Uterus (tissue), 4 donors: Measurements from ENCODE around the gene TF. TPM values are rescaled to one million over a fixed set of nuclear protein-coding genes. Genes with fewer than 3 reads are reported as not detected.

Experiments used
- DNase-seq, 2 donors: peaks; one replicate each; pipeline ENCODE4 v3.0.0-alpha.2; 2019 to 2020
- H3K27ac ChIP-seq, 2 donors: fragments of 200-600 bp; sonication (generic); 1 replicate in 1 of 2; 2 replicates in 1 of 2; pipeline ENCODE4 v1.5.1; 2016 to 2018
- H3K27me3 ChIP-seq, 2 donors: fragments of 200-600 bp; sonication (generic); one replicate each; pipeline ENCODE4 v1.5.1; 2018 to 2019; ENCODE audit warnings: control low read depth in 1 of 2
- H3K36me3 ChIP-seq, 2 donors: fragments of 200-600 bp; sonication (generic); one replicate each; pipeline ENCODE4 v1.5.1; 2019; ENCODE audit warnings: control low read depth in 1 of 2
- H3K4me1 ChIP-seq, 2 donors: fragments of 200-600 bp; sonication (generic); one replicate each; pipeline ENCODE4 v1.5.1; 2018 to 2019; ENCODE audit warnings: control low read depth in 1 of 2
- H3K4me3 ChIP-seq, 2 donors: fragments of 200-600 bp; sonication (generic); 1 replicate in 1 of 2; 2 replicates in 1 of 2; pipeline ENCODE4 v1.5.1; 2018 to 2019; ENCODE audit warnings: mild to moderate bottlenecking in 1 of 2
- H3K9me3 ChIP-seq, 2 donors: fragments of 200-600 bp; sonication (generic); one replicate each; pipeline ENCODE4 v1.5.1; 2019; ENCODE audit warnings: control low read depth in 1 of 2
- CTCF ChIP-seq, 4 experiments: fragments of 200-600 bp in 2 of 4; fragments of 450-650 bp in 2 of 4; sonication (generic) in 2 of 4; IDR thresholded peaks; one replicate each; pipeline ENCODE4 v1.5.1; 2016 to 2019; ENCODE audit warnings: antibody characterized with exemption in 4 of 4, mild to moderate bottlenecking in 2 of 4, moderate library complexity in 1 of 4
- POLR2A ChIP-seq, 2 donors: fragments of 450-650 bp; IDR thresholded peaks; one replicate each; pipeline ENCODE4 v1.6.1; 2016; ENCODE audit warnings: antibody characterized with exemption in 2 of 2, mild to moderate bottlenecking in 1 of 2, moderate library complexity in 1 of 2
- intact Hi-C: fragments of 100-400 bp; cut with DNase I; formaldehyde crosslinking; loops from one replicate; pipeline ENCODE4 v1.15.1; 2023; ENCODE audit warnings: low total_unique reads
- total RNA-seq, 4 donors: library from RNA; depleted of rRNA in 3 of 4; stranded (reverse); fragments of >200 nt in 3 of 4; gene quantifications; one replicate each; pipeline versions ENCODE4 v1.1.0 to v1.2.4, GENCODE V29; 2014 to 2023
- donor health status: DM: yes; HTN: yes; CAD: no.

Gene TF
- total RNA-seq, 4 donors from 2014 or later, result 1.7 to 6.1 TPM; not detected in 2

GRCh38 chr3:133782454-133782853 lies 36.3 kb downstream of the TF start:
- Histone ChIP-seq H3K4me1 (no peaks in the 10 kb centered on the region), H3K27me3 (no peaks in the 10 kb centered on the region), H3K36me3 (no peaks in the 10 kb centered on the region), H3K9me3 (no peaks in the 10 kb centered on the region), H3K27ac (no peak overlapping the region), H3K4me3 (no peak overlapping the region)
- no peak for DNase-seq
- intact Hi-C loops, result no loop called here
- no peak for TF ChIP-seq CTCF (IDR thresholded peaks at IDR 0.05)
- no peak for TF ChIP-seq POLR2A (IDR thresholded peaks at IDR 0.05)

- no peaks in the 10 kb centered on the region for H3K27me3 ChIP-seq
- H3K9me3 ChIP-seq, result no peaks in the 10 kb centered on the region
- DNase-seq, result no peak
- H3K4me3 ChIP-seq, result no peak overlapping the region
- no peaks in the 10 kb centered on the region for H3K36me3 ChIP-seq
- H3K27ac ChIP-seq, result no peak overlapping the region
- intact Hi-C loops, result no loop called here
- TF ChIP-seq POLR2A (IDR thresholded peaks at IDR 0.05) (no peak), CTCF (IDR thresholded peaks at IDR 0.05) (no peak)
- H3K4me1 ChIP-seq, result no peaks in the 10 kb centered on the region
Observed at GRCh38 chr3:133783762-133784161, 37.6 kb downstream of the TF start.

GRCh38 chr3:133788024-133788423 lies 41.8 kb downstream of the TF start:
- Histone ChIP-seq H3K4me3 (no peak overlapping the region), H3K27ac (no peak overlapping the region), H3K36me3 (no peaks in the 10 kb centered on the region), H3K4me1 (no peaks in the 10 kb centered on the region), H3K27me3 (no peaks in the 10 kb centered on the region), H3K9me3 (no peaks in the 10 kb centered on the region)
- intact Hi-C loops, result no loop called here
- TF ChIP-seq POLR2A (IDR thresholded peaks at IDR 0.05), result no peak
- TF ChIP-seq CTCF (IDR thresholded peaks at IDR 0.05), result no peak
- DNase-seq, result no peak

- TF ChIP-seq CTCF (IDR thresholded peaks at IDR 0.05) (no peak), POLR2A (IDR thresholded peaks at IDR 0.05) (no peak)
- Histone ChIP-seq H3K27me3 (no peaks in the 10 kb centered on the region), H3K36me3 (no peaks in the 10 kb centered on the region), H3K9me3 (no peaks in the 10 kb centered on the region), H3K27ac (no peak overlapping the region), H3K4me1 (no peaks in the 10 kb centered on the region), H3K4me3 (no peak overlapping the region)
- intact Hi-C loops, result no loop called here
- no peak for DNase-seq
Observed at GRCh38 chr3:133792171-133792763, 46.1 kb downstream of the TF start.

GRCh38 chr3:133797396-133798105 lies 51.4 kb downstream of the TF start:
- H3K9me3 ChIP-seq, result no peaks in the 10 kb centered on the region
- intact Hi-C loops, result no loop called here
- H3K4me3 ChIP-seq, result no peak overlapping the region
- H3K27ac ChIP-seq, result no peak overlapping the region
- no peak for DNase-seq
- no peaks in the 10 kb centered on the region for H3K36me3 ChIP-seq
- H3K4me1 ChIP-seq, result no peaks in the 10 kb centered on the region
- H3K27me3 ChIP-seq, result no peaks in the 10 kb centered on the region
- no peak for TF ChIP-seq CTCF (IDR thresholded peaks at IDR 0.05)
- TF ChIP-seq POLR2A (IDR thresholded peaks at IDR 0.05), result no peak
